IPS-15b (cell line): ENCODE results near the gene COL23A1.

Source experiments
- H3K27me3 ChIP-seq: one replicate; pipeline ENCODE4 v1.6.1; 2013; ENCODE audit warnings: low read length; ENCODE audit not compliant: control insufficient read depth, insufficient read depth
- H3K36me3 ChIP-seq: one replicate; pipeline ENCODE4 v1.6.1; 2013; ENCODE audit warnings: low read length; ENCODE audit not compliant: control insufficient read depth, insufficient read depth
- H3K4me1 ChIP-seq: one replicate; pipeline ENCODE4 v1.6.1; 2013; ENCODE audit warnings: mild to moderate bottlenecking, low read length; ENCODE audit not compliant: control insufficient read depth, insufficient read depth
- H3K4me3 ChIP-seq: one replicate; pipeline ENCODE4 v1.5.1; 2013; ENCODE audit warnings: low read depth, low read length
- H3K9ac ChIP-seq: one replicate; pipeline ENCODE4 v1.6.1; 2013; ENCODE audit warnings: low read depth, mild to moderate bottlenecking, low read length
- H3K9me3 ChIP-seq: one replicate; pipeline ENCODE4 v1.6.1; 2013; ENCODE audit warnings: mild to moderate bottlenecking, low read length; ENCODE audit not compliant: control insufficient read depth, insufficient read depth

Gene COL23A1

GRCh38 chr5:178548746-178549145 is 41.4 kb downstream of the COL23A1 start:
- no peaks in the 10 kb centered on the region for H3K36me3 ChIP-seq
- no peaks in the 10 kb centered on the region for H3K9me3 ChIP-seq
- H3K27me3 ChIP-seq: no peaks in the 10 kb centered on the region
- peaks cover 7% of the 10 kb centered on the region for H3K4me1 ChIP-seq
- no peak overlapping the region for H3K9ac ChIP-seq
- no peak overlapping the region for H3K4me3 ChIP-seq

GRCh38 chr5:178547753-178548415 is 42.3 kb downstream of the COL23A1 start:
- no peaks in the 10 kb centered on the region for H3K27me3 ChIP-seq
- H3K9ac ChIP-seq: no peak overlapping the region
- H3K36me3 ChIP-seq: no peaks in the 10 kb centered on the region
- no peak overlapping the region for H3K4me3 ChIP-seq
- H3K4me1 ChIP-seq: peaks cover 7% of the 10 kb centered on the region
- H3K9me3 ChIP-seq: no peaks in the 10 kb centered on the region

- no peak overlapping the region for H3K4me3 ChIP-seq
- peaks cover 10% of the 10 kb centered on the region for H3K4me1 ChIP-seq
- no peak overlapping the region for H3K9ac ChIP-seq
- no peaks in the 10 kb centered on the region for H3K36me3 ChIP-seq
- no peaks in the 10 kb centered on the region for H3K9me3 ChIP-seq
- no peaks in the 10 kb centered on the region for H3K27me3 ChIP-seq
Observed at GRCh38 chr5:178547052-178547666, 43.0 kb downstream of the COL23A1 start.

GRCh38 chr5:178546675-178547033 is 43.5 kb downstream of the COL23A1 start:
- Histone ChIP-seq H3K9ac (no peak overlapping the region), H3K4me3 (no peak overlapping the region), H3K4me1 (peaks cover 10% of the 10 kb centered on the region), H3K9me3 (no peaks in the 10 kb centered on the region), H3K27me3 (no peaks in the 10 kb centered on the region), H3K36me3 (no peaks in the 10 kb centered on the region)

GRCh38 chr5:178545941-178546674 is 44.1 kb downstream of the COL23A1 start:
- no peak overlapping the region for H3K9ac ChIP-seq
- no peaks in the 10 kb centered on the region for H3K9me3 ChIP-seq
- no peak overlapping the region for H3K4me3 ChIP-seq
- no peaks in the 10 kb centered on the region for H3K27me3 ChIP-seq
- peaks cover 10% of the 10 kb centered on the region for H3K4me1 ChIP-seq
- no peaks in the 10 kb centered on the region for H3K36me3 ChIP-seq

DNA sequence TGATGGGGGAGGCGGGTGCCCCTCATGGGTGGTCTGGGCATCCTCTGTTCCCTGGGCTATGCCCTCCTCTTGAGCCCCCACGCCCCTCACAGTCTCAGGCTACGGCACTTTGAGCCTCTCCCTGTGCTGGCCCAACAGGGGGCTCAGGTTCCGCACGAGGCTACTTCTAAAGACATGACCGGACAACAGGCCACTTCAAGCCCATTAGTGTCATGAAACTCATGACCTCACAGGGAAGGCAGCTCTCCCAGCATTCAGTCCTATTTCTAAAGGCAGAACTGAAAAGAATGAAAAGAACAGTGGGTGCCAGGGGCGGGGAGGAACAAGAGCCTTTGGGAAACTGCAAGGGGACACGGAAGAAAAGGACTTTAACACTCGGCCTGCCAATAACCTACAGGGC is 45.0 kb downstream of the COL23A1 start:
- Histone ChIP-seq H3K4me3 (no peak overlapping the region), H3K27me3 (no peaks in the 10 kb centered on the region), H3K36me3 (no peaks in the 10 kb centered on the region), H3K9me3 (no peaks in the 10 kb centered on the region), H3K9ac (no peak overlapping the region), H3K4me1 (peaks cover 10% of the 10 kb centered on the region)

DNA sequence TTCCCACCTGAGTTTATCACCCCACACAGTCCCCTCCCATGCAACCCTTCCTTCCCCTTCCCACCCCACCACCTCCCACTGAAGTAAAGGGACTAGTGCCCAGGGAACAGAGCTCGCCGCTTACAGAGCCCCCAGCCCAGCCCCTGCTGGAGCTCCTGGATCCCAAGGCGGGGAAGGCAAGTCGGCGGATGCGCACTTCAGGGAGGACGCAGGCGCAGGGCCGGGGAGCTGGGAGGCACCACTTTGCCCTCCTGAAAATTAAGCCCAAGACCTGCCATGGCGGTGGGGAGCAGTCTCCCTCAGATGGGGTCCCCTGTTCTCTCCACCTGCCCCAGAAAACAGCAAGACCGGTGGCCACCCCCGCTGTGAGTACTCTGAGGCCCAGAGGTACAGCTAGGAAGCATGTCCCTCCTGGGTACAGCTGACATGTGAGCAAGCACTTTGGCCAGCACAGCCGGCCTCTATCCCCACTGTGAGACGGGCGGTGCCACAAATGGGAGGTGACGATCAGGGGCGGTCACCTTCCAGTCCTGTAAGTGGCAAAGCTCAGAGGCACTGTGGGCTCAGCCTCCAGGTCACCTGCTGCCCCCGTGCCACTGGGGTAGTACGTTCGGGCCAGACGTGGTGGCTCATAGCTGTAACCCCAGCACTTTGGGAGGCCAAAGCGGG is 45.9 kb downstream of the COL23A1 start:
- Histone ChIP-seq H3K9ac (no peak overlapping the region), H3K27me3 (no peaks in the 10 kb centered on the region)

GRCh38 chr5:178542455-178542854 is 47.7 kb downstream of the COL23A1 start:
- Histone ChIP-seq H3K4me3 (no peak overlapping the region), H3K9ac (no peak overlapping the region), H3K4me1 (peaks cover 10% of the 10 kb centered on the region), H3K27me3 (no peaks in the 10 kb centered on the region), H3K9me3 (no peaks in the 10 kb centered on the region), H3K36me3 (no peaks in the 10 kb centered on the region)

More for the DNA sequence above, 45.9 kb downstream of the COL23A1 start:
- no peaks in the 10 kb centered on the region for H3K9me3 ChIP-seq
- H3K36me3 ChIP-seq: no peaks in the 10 kb centered on the region
- H3K4me3 ChIP-seq: no peak overlapping the region
- H3K4me1 ChIP-seq: peaks cover 10% of the 10 kb centered on the region

DNA sequence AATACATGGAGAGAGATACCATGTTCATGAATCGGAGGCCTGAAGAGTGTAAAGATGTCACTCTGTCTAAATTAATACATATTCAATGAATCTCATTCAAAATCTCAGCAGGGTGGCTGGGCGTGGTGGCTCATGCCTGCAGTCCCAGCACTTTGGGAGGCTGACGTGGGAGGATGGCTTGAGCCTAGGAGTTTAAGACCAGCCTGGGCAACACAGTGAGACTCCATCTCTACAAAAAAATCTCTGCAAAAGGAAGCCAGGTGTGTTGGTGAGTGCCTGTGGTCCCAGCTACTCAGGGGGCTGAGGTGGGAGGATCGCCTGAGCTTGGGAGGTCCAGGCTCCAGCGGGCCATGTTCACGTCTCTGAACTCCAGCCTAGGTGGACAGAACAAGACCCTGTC is 49.7 kb downstream of the COL23A1 start:
- no peaks in the 10 kb centered on the region for H3K36me3 ChIP-seq
- no peaks in the 10 kb centered on the region for H3K27me3 ChIP-seq
- no peaks in the 10 kb centered on the region for H3K9me3 ChIP-seq
- peaks cover 6% of the 10 kb centered on the region for H3K4me1 ChIP-seq
- H3K9ac ChIP-seq: no peak overlapping the region
- H3K4me3 ChIP-seq: no peak overlapping the region

DNA sequence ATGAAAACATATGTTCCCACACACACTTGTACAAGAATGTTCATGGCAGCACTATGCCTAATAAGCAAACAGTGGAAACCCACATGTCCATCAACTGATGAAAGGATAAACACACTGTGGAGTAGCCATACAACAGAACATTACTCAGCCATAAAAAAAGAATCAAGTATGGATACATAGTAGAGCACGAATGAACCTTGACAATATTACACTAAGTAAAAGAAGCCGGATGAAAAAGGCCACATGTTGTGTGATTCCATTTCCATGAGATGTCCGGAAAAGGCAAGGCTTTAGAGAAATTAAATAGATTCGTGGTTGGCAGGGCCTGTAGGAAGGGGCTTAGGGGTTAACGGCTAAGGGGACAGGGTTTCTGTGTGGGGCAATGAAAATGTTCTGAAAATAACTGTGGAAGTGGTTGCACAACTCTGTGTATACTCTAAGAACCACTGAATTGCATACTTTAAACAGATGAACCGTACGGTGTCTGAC is 51.4 kb downstream of the COL23A1 start:
- Histone ChIP-seq H3K27me3 (no peaks in the 10 kb centered on the region), H3K36me3 (no peaks in the 10 kb centered on the region), H3K9ac (no peak overlapping the region)

GRCh38 chr5:178537467-178538371 is 52.5 kb downstream of the COL23A1 start:
- Histone ChIP-seq H3K27me3 (no peaks in the 10 kb centered on the region), H3K4me3 (no peak overlapping the region), H3K9ac (no peak overlapping the region), H3K9me3 (no peaks in the 10 kb centered on the region), H3K36me3 (no peaks in the 10 kb centered on the region), H3K4me1 (peaks cover 1% of the 10 kb centered on the region)

More for the DNA sequence above, 51.4 kb downstream of the COL23A1 start:
- H3K9me3 ChIP-seq: no peaks in the 10 kb centered on the region
- H3K4me3 ChIP-seq: no peak overlapping the region
- H3K4me1 ChIP-seq: peaks cover 3% of the 10 kb centered on the region
